Measurements from ENCODE around the gene MIEN1.
"Not testable (repeated sequence)": the region's sequence is repeated elsewhere in the genome, so short reads cannot be mapped to it uniquely, and the experiment has no call there.

DNA sequence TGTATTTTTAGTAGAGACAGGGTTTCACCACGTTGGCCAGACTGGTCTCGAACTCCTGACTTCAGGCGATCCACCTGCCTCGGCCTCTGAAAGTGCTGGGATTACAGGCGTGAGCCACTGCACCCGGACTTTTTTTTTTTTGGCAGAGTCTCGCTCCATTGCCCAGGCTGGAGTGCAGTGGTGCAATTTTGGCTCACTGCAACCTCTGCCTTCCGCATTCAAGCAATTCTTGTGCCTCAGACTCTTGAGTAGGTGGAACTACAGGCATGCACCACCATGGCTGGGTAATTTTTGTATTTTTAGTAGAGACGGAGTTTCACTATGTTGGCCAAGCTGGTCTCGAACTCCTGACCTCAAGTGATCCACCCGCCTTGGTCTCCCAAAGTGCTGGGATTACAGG lies 19.3 kb downstream of the MIEN1 start:
- TF ChIP-seq, protein P1, sequence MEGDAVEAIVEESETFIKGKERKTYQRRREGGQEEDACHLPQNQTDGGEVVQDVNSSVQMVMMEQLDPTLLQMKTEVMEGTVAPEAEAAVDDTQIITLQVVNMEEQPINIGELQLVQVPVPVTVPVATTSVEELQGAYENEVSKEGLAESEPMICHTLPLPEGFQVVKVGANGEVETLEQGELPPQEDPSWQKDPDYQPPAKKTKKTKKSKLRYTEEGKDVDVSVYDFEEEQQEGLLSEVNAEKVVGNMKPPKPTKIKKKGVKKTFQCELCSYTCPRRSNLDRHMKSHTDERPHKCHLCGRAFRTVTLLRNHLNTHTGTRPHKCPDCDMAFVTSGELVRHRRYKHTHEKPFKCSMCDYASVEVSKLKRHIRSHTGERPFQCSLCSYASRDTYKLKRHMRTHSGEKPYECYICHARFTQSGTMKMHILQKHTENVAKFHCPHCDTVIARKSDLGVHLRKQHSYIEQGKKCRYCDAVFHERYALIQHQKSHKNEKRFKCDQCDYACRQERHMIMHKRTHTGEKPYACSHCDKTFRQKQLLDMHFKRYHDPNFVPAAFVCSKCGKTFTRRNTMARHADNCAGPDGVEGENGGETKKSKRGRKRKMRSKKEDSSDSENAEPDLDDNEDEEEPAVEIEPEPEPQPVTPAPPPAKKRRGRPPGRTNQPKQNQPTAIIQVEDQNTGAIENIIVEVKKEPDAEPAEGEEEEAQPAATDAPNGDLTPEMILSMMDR (IDR thresholded peaks at IDR 0.05) = not testable (repeated sequence)
- not testable (repeated sequence) for TF ChIP-seq POLR2AphosphoS5, POLR2A, EP300 (IDR thresholded peaks at IDR 0.05)

All from stomach (tissue), 4 donors.